Parathyroid adenoma (tissue), 2 donors: ENCODE results near the gene FBXL17.

ENCODE experiments used
- H2AFZ ChIP-seq: fragments of 300-600 bp; sonication (generic); one replicate; pipeline ENCODE4 v1.7.0; 2017; ENCODE audit warnings: antibody characterized with exemption, mild to moderate bottlenecking
- H3K27ac ChIP-seq: fragments of 300-600 bp; sonication (generic); one replicate; pipeline ENCODE4 v1.7.0; 2017
- H3K27me3 ChIP-seq: fragments of 300-600 bp; sonication (generic); one replicate; pipeline ENCODE4 v1.7.0; 2017; ENCODE audit warnings: low read length; ENCODE audit not compliant: control insufficient read depth, insufficient read depth
- H3K36me3 ChIP-seq: fragments of 300-600 bp; sonication (generic); one replicate; pipeline ENCODE4 v1.7.0; 2017; ENCODE audit warnings: low read length; ENCODE audit not compliant: control insufficient read depth, insufficient read depth
- H3K4me1 ChIP-seq: fragments of 300-600 bp; sonication (generic); one replicate; pipeline ENCODE4 v1.7.0; 2017; ENCODE audit warnings: control low read depth
- H3K4me2 ChIP-seq: fragments of 300-600 bp; sonication (generic); one replicate; pipeline ENCODE4 v1.7.0; 2017; ENCODE audit warnings: low read length
- H3K4me3 ChIP-seq: fragments of 300-600 bp; sonication (generic); one replicate; pipeline ENCODE4 v1.7.0; 2017; ENCODE audit warnings: low read depth, low read length
- H3K79me2 ChIP-seq: fragments of 300-600 bp; sonication (generic); one replicate; pipeline ENCODE4 v1.7.0; 2017; ENCODE audit warnings: control low read depth
- H3K9ac ChIP-seq: fragments of 300-600 bp; sonication (generic); one replicate; pipeline ENCODE4 v1.7.0; 2017; ENCODE audit warnings: mild to moderate bottlenecking
- H3K9me3 ChIP-seq: fragments of 300-600 bp; sonication (generic); one replicate; pipeline ENCODE4 v1.7.0; 2017; ENCODE audit warnings: low read length; ENCODE audit not compliant: control insufficient read depth
- CTCF ChIP-seq: fragments of 300-600 bp; sonication (generic); IDR thresholded peaks from one replicate; pipeline ENCODE4 v1.7.0; 2017; ENCODE audit warnings: antibody characterized with exemption, mild to moderate bottlenecking
- donor health status: primary hyperparathyroidism.

The FBXL17 gene

GRCh38 chr5:108081707-108082106 is 300.2 kb downstream of the FBXL17 start:
- Histone ChIP-seq H3K79me2 (no peaks in the 10 kb centered on the region), H3K9ac (no peak overlapping the region), H3K27ac (no peak overlapping the region), H3K27me3 (no peaks in the 10 kb centered on the region), H3K4me1 (peaks cover 11% of the 10 kb centered on the region), H3K4me2 (no peak overlapping the region), H3K36me3 (no peaks in the 10 kb centered on the region), H3K4me3 (no peak overlapping the region), H2AFZ (no peak overlapping the region), H3K9me3 (no peaks in the 10 kb centered on the region)
- TF ChIP-seq CTCF = no peak

- Histone ChIP-seq H3K79me2 (no peaks in the 10 kb centered on the region), H3K4me1 (peaks cover 4% of the 10 kb centered on the region), H3K4me2 (no peak overlapping the region), H3K4me3 (no peak overlapping the region), H3K36me3 (no peaks in the 10 kb centered on the region), H3K9me3 (no peaks in the 10 kb centered on the region), H2AFZ (no peak overlapping the region), H3K27me3 (no peaks in the 10 kb centered on the region), H3K9ac (no peak overlapping the region), H3K27ac (no peak overlapping the region)
- no peak for TF ChIP-seq CTCF
These were observed 302.1 kb downstream of the FBXL17 start for GRCh38 chr5:108079753-108080152.

- Histone ChIP-seq H3K9me3 (no peaks in the 10 kb centered on the region), H2AFZ (no peak overlapping the region), H3K4me3 (no peak overlapping the region), H3K27me3 (no peaks in the 10 kb centered on the region), H3K79me2 (no peaks in the 10 kb centered on the region), H3K4me1 (peaks cover under 1% of the 10 kb centered on the region), H3K27ac (no peak overlapping the region), H3K4me2 (no peak overlapping the region), H3K36me3 (no peaks in the 10 kb centered on the region), H3K9ac (no peak overlapping the region)
- TF ChIP-seq CTCF = no peak
These were observed 303.0 kb downstream of the FBXL17 start for GRCh38 chr5:108078882-108079281.

- H3K4me3 ChIP-seq = no peak overlapping the region
- no peak overlapping the region for H3K9ac ChIP-seq
These were observed 303.6 kb downstream of the FBXL17 start for GRCh38 chr5:108078345-108078744.

More at GRCh38 chr5:108078345-108078744, 303.6 kb downstream of the FBXL17 start:
- H3K36me3 ChIP-seq = no peaks in the 10 kb centered on the region
- H3K9me3 ChIP-seq = no peaks in the 10 kb centered on the region
- no peaks in the 10 kb centered on the region for H3K79me2 ChIP-seq
- H2AFZ ChIP-seq = no peak overlapping the region
- H3K4me1 ChIP-seq = no peaks in the 10 kb centered on the region
- no peak for TF ChIP-seq CTCF
- no peaks in the 10 kb centered on the region for H3K27me3 ChIP-seq
- no peak overlapping the region for H3K27ac ChIP-seq
- H3K4me2 ChIP-seq = no peak overlapping the region
